H9 (cell line): ENCODE results near the gene OR2A2. TPM values are rescaled to one million over a fixed set of nuclear protein-coding genes. Genes with fewer than 3 reads are reported as not detected.

ENCODE experiments used
- DNase-seq: peaks from one replicate; pipeline ENCODE4 v3.0.0-alpha.2; 2017
- H2AFZ ChIP-seq: one replicate; pipeline ENCODE4 v1.6.1; 2013; ENCODE audit warnings: mild to moderate bottlenecking, low read length, control low read depth, moderate library complexity
- H2AK5ac ChIP-seq: 2 replicates; pipeline ENCODE4 v1.6.1; 2013; ENCODE audit warnings: low read length, control low read depth, mixed read lengths; ENCODE audit not compliant: insufficient read length
- H2BK120ac ChIP-seq: one replicate; pipeline ENCODE4 v1.6.1; 2013; ENCODE audit warnings: low read depth, mild to moderate bottlenecking, low read length, control low read depth, inconsistent platforms; ENCODE audit not compliant: poor library complexity, severe bottlenecking
- H2BK12ac ChIP-seq: 2 replicates; pipeline ENCODE4 v1.6.1; 2013; ENCODE audit warnings: low read length, control low read depth, mixed read lengths, low read depth; ENCODE audit not compliant: insufficient read length
- H2BK15ac ChIP-seq: 2 replicates; pipeline ENCODE4 v1.6.1; 2013; ENCODE audit warnings: low read depth, low read length, control low read depth
- H2BK20ac ChIP-seq: one replicate; pipeline ENCODE4 v1.6.1; 2013; ENCODE audit warnings: low read depth, mild to moderate bottlenecking, low read length, control low read depth, inconsistent platforms; ENCODE audit not compliant: poor library complexity, severe bottlenecking
- H2BK5ac ChIP-seq: 2 replicates; pipeline ENCODE4 v1.6.1; 2013; ENCODE audit warnings: low read length, control low read depth, mixed read lengths; ENCODE audit not compliant: insufficient read length
- H3K14ac ChIP-seq: 2 replicates; pipeline ENCODE4 v1.6.1; 2013; ENCODE audit warnings: low read length, control low read depth; ENCODE audit not compliant: insufficient read depth
- H3K18ac ChIP-seq: 2 replicates; pipeline ENCODE4 v1.6.1; 2013; ENCODE audit warnings: low read depth, mild to moderate bottlenecking, mixed read lengths, low read length, control low read depth; ENCODE audit not compliant: insufficient read length
- H3K23ac ChIP-seq: 2 replicates; pipeline ENCODE4 v1.6.1; 2013; ENCODE audit warnings: low read length, control low read depth, mixed read lengths, low read depth; ENCODE audit not compliant: insufficient read length
- H3K23me2 ChIP-seq: 2 replicates; pipeline ENCODE4 v1.6.1; 2013; ENCODE audit warnings: low read depth, mild to moderate bottlenecking, mixed read lengths, low read length, control low read depth; ENCODE audit not compliant: insufficient read length, poor library complexity, severe bottlenecking
- H3K27ac ChIP-seq: 2 replicates; pipeline ENCODE4 v1.5.1; 2013; ENCODE audit warnings: low read length, control low read depth, mixed read lengths, low read depth; ENCODE audit not compliant: insufficient read length
- H3K27me3 ChIP-seq: 2 replicates; pipeline ENCODE4 v1.6.1; 2013; ENCODE audit warnings: low read length, control low read depth, inconsistent platforms; ENCODE audit not compliant: insufficient read depth
- H3K4ac ChIP-seq: 2 replicates; pipeline ENCODE4 v1.6.1; 2013; ENCODE audit warnings: low read depth, mild to moderate bottlenecking, control low read depth, inconsistent platforms, low read length, moderate library complexity
- H3K4me1 ChIP-seq: 2 replicates; pipeline ENCODE4 v1.6.1; 2013; ENCODE audit warnings: low read length, control low read depth, inconsistent platforms; ENCODE audit not compliant: insufficient read depth
- H3K4me2 ChIP-seq: 2 replicates; pipeline ENCODE4 v1.6.1; 2013; ENCODE audit warnings: low read length, control low read depth, mixed read lengths; ENCODE audit not compliant: insufficient read length, insufficient read depth
- H3K56ac ChIP-seq: 2 replicates; pipeline ENCODE4 v1.6.1; 2013; ENCODE audit warnings: low read depth, mild to moderate bottlenecking, mixed read lengths, low read length, control low read depth; ENCODE audit not compliant: insufficient read length
- H3K79me1 ChIP-seq: 2 replicates; pipeline ENCODE4 v1.6.1; 2013; ENCODE audit warnings: low read depth, mild to moderate bottlenecking, moderate library complexity, low read length, control low read depth, inconsistent platforms; ENCODE audit not compliant: insufficient read depth, poor library complexity, severe bottlenecking
- H3K79me2 ChIP-seq: 2 replicates; pipeline ENCODE4 v1.6.1; 2013; ENCODE audit warnings: low read length, control low read depth, inconsistent platforms; ENCODE audit not compliant: insufficient read depth
- H3K9ac ChIP-seq: 2 replicates; pipeline ENCODE4 v1.6.1; 2013; ENCODE audit warnings: low read length, control low read depth, mixed read lengths; ENCODE audit not compliant: insufficient read length; ENCODE audit errors: extremely low read depth
- H3K9me3 ChIP-seq: one replicate; pipeline ENCODE4 v1.6.1; 2013; ENCODE audit warnings: low read depth, low read length, inconsistent platforms; ENCODE audit not compliant: control insufficient read depth
- H3T11ph ChIP-seq: one replicate; pipeline ENCODE4 v1.6.1; 2013; ENCODE audit warnings: mild to moderate bottlenecking, low read length, control low read depth, inconsistent platforms
- H4K20me1 ChIP-seq: one replicate; pipeline ENCODE4 v1.6.1; 2013; ENCODE audit not compliant: control insufficient read depth, insufficient read length, insufficient read depth
- H4K5ac ChIP-seq: 2 replicates; pipeline ENCODE4 v1.6.1; 2013; ENCODE audit warnings: low read depth, mild to moderate bottlenecking, mixed read lengths, low read length, control low read depth; ENCODE audit not compliant: insufficient read length
- H4K8ac ChIP-seq: replicated peaks from 2 replicates; pipeline ENCODE4 v1.6.1; 2013; ENCODE audit warnings: low read length, control low read depth, mixed read lengths, low read depth; ENCODE audit not compliant: insufficient read length
- H4K91ac ChIP-seq: 2 replicates; pipeline ENCODE4 v1.6.1; 2013; ENCODE audit warnings: low read depth, mild to moderate bottlenecking, moderate library complexity, mixed read lengths, low read length, control low read depth; ENCODE audit not compliant: insufficient read length
- H3K27ac Mint-ChIP-seq, 3 experiments: 2 replicates in 2 of 3; 3 replicates in 1 of 3; pipeline ENCODE4 v1.8.0; 2020 to 2021; ENCODE audit warnings: mixed read lengths in 3 of 3, mild to moderate bottlenecking in 1 of 3, moderate library complexity in 1 of 3
- H3K27me3 Mint-ChIP-seq: 2 replicates; pipeline ENCODE4 v1.8.0; 2021; ENCODE audit warnings: low read depth, mild to moderate bottlenecking, moderate library complexity, mixed read lengths
- H3K36me3 Mint-ChIP-seq, 3 experiments: 2 replicates in 2 of 3; 3 replicates in 1 of 3; pipeline ENCODE4 v1.8.0; 2020 to 2021; ENCODE audit warnings: low read depth in 3 of 3, mixed read lengths in 3 of 3; ENCODE audit not compliant: insufficient read depth in 1 of 3
- H3K4me1 Mint-ChIP-seq, 2 experiments: 2 replicates each; pipeline ENCODE4 v1.8.0; 2020; ENCODE audit warnings: mixed read lengths in 2 of 2
- H3K4me3 Mint-ChIP-seq, 2 experiments: 2 replicates in 1 of 2; 3 replicates in 1 of 2; pipeline ENCODE4 v1.8.0; 2020 to 2021; ENCODE audit warnings: mild to moderate bottlenecking in 2 of 2, mixed read lengths in 2 of 2, moderate library complexity in 1 of 2
- H3K9me3 Mint-ChIP-seq, 2 experiments: 2 replicates in 1 of 2; 3 replicates in 1 of 2; pipeline ENCODE4 v1.8.0; 2020; ENCODE audit warnings: mild to moderate bottlenecking in 2 of 2, mixed read lengths in 2 of 2, moderate library complexity in 1 of 2
- WGBS: extraction: QIAGEN DNeasy Blood & Tissue Kit; methylation state at CpG from one replicate; pipeline ENCODE4 v1.1.7; 2013; ENCODE audit warnings: missing lambda C conversion rate, low lambda C conversion rate, mixed read lengths; ENCODE audit not compliant: insufficient read length; ENCODE audit errors: extremely low coverage; 5-methylcytosine and 5-hydroxymethylcytosine counted together
- total RNA-seq: library from RNA; stranded (reverse); gene quantifications from 2 replicates; pipeline ENCODE4 v1.2.1, GENCODE V29; 2021
- TF ChIP-seq, protein P1 (sequence below): fragments of 200-600 bp; sonication (generic); conservative IDR thresholded peaks from 3 replicates; pipeline ENCODE4 v1.8.0; 2021; ENCODE audit warnings: antibody characterized with exemption, mild to moderate bottlenecking

Gene OR2A2
- total RNA-seq, 1 experiment from 2014 or later, result not detected

DNA sequence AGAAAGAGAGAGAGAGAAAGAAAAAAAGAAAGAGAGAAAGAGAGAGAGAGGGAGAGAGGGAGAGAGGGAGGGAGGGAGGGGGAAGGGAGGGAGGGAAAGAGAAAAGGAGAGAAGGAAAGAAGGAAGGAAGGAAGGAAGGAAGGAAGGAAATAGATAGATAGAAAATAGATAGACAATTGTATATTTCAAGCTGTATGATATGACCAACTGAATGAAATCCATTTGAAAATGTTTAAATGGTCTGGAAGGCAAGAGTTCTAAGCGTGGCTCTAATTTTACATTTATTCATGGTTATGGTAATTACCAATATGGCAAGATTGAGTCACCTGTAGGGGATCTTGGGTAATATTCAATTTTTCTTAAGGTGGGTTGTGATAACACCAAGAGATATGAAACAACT lies 49.5 kb downstream of the OR2A2 start:
- Histone ChIP-seq H2AK5ac (no peak overlapping the region), H3K79me1 (no peaks in the 10 kb centered on the region), H3K4ac (no peak overlapping the region), H4K8ac (no peak overlapping the region), H3K79me2 (no peaks in the 10 kb centered on the region), H2BK15ac (no peak overlapping the region), H3K27me3 (no peaks in the 10 kb centered on the region), H3K23me2 (no peaks in the 10 kb centered on the region), H3K9ac (no peak overlapping the region), H3K27ac (no peak overlapping the region), H3K23ac (no peak overlapping the region), H3K14ac (no peak overlapping the region), H3K56ac (no peak overlapping the region), H3K4me2 (no peak overlapping the region), H3K4me1 (no peaks in the 10 kb centered on the region), H3T11ph (no peak overlapping the region), H4K5ac (no peak overlapping the region), H2AFZ (no peak overlapping the region), H3K18ac (no peak overlapping the region), H2BK5ac (no peak overlapping the region), H2BK120ac (no peak overlapping the region), H2BK20ac (no peak overlapping the region), H4K20me1 (no peaks in the 10 kb centered on the region), H2BK12ac (no peak overlapping the region), H4K91ac (no peak overlapping the region), H3K9me3 (no peaks in the 10 kb centered on the region)
- Mint-ChIP-seq H3K9me3 (no peaks in the 10 kb centered on the region), H3K4me3 (no peak overlapping the region), H3K4me1 (no peaks in the 10 kb centered on the region), H3K36me3 (no peaks in the 10 kb centered on the region), H3K27ac (no peak overlapping the region), H3K27me3 (no peaks in the 10 kb centered on the region; the same call in 1 of the 2 replicates)
- no peak for DNase-seq
- WGBS, result no CpG with 5 or more reads among the region's 1 CpG
- TF ChIP-seq, protein P1, sequence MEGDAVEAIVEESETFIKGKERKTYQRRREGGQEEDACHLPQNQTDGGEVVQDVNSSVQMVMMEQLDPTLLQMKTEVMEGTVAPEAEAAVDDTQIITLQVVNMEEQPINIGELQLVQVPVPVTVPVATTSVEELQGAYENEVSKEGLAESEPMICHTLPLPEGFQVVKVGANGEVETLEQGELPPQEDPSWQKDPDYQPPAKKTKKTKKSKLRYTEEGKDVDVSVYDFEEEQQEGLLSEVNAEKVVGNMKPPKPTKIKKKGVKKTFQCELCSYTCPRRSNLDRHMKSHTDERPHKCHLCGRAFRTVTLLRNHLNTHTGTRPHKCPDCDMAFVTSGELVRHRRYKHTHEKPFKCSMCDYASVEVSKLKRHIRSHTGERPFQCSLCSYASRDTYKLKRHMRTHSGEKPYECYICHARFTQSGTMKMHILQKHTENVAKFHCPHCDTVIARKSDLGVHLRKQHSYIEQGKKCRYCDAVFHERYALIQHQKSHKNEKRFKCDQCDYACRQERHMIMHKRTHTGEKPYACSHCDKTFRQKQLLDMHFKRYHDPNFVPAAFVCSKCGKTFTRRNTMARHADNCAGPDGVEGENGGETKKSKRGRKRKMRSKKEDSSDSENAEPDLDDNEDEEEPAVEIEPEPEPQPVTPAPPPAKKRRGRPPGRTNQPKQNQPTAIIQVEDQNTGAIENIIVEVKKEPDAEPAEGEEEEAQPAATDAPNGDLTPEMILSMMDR, result no peak

Other genes with a start within 250 kb of the OR2A2 start
- gene TCAF1, start 207.4 kb upstream of the OR2A2 start, total RNA-seq, result 43.9 and 46.8 TPM in 2 replicates
- not detected in 2 replicates for gene OR2F2, start 174.3 kb upstream of the OR2A2 start, total RNA-seq
- not detected in 2 replicates for gene OR2F1, start 154.7 kb upstream of the OR2A2 start, total RNA-seq
- gene OR6B1, start 109.3 kb upstream of the OR2A2 start, total RNA-seq, result not detected in 2 replicates
- gene OR2A5, start 60.6 kb upstream of the OR2A2 start, total RNA-seq, result not detected in 2 replicates
- gene OR2A25, start 39.8 kb upstream of the OR2A2 start, total RNA-seq, result 0.13 TPM in 1 of 2 replicates, not detected in the other
- gene OR2A12, start 23.3 kb upstream of the OR2A2 start, total RNA-seq, result not detected in 2 replicates
- not detected in 2 replicates for gene OR2A14, start 13.6 kb downstream of the OR2A2 start, total RNA-seq
- 4.8 and 6.2 TPM in 2 replicates for gene CTAGE4, start 73.9 kb downstream of the OR2A2 start, total RNA-seq
- gene ARHGEF35, start 86.2 kb downstream of the OR2A2 start, total RNA-seq, result 18.6 and 19.2 TPM in 2 replicates
- not detected in 2 replicates for gene OR2A42, start 130.0 kb downstream of the OR2A2 start, total RNA-seq
- 1.6 and 2.5 TPM in 2 replicates for gene OR2A7, start 155.2 kb downstream of the OR2A2 start, total RNA-seq
- gene CTAGE8, start 159.7 kb downstream of the OR2A2 start, total RNA-seq, result 4.9 and 5.1 TPM in 2 replicates
- gene OR2A1, start 202.8 kb downstream of the OR2A2 start, total RNA-seq, result not detected in 2 replicates
- gene ARHGEF5, start 245.8 kb downstream of the OR2A2 start, total RNA-seq, result 32.3 and 33.9 TPM in 2 replicates